ENCODE results near the gene CYP27C1.
A peak's percentile ranks its signal among the peaks of the same experiment; 100 is the strongest.

Gene CYP27C1

GRCh38 chr2:127149384-127149783 lies 70.7 kb downstream of the CYP27C1 start:
- peak; percentile 96 for DNase-seq (ENCODE audit: low read depth)
- TF ChIP-seq, protein P1, sequence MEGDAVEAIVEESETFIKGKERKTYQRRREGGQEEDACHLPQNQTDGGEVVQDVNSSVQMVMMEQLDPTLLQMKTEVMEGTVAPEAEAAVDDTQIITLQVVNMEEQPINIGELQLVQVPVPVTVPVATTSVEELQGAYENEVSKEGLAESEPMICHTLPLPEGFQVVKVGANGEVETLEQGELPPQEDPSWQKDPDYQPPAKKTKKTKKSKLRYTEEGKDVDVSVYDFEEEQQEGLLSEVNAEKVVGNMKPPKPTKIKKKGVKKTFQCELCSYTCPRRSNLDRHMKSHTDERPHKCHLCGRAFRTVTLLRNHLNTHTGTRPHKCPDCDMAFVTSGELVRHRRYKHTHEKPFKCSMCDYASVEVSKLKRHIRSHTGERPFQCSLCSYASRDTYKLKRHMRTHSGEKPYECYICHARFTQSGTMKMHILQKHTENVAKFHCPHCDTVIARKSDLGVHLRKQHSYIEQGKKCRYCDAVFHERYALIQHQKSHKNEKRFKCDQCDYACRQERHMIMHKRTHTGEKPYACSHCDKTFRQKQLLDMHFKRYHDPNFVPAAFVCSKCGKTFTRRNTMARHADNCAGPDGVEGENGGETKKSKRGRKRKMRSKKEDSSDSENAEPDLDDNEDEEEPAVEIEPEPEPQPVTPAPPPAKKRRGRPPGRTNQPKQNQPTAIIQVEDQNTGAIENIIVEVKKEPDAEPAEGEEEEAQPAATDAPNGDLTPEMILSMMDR (conservative IDR thresholded peaks at IDR 0.05; ENCODE audit: low read length), result no peak
- no peak overlapping the region for H3K4me3 ChIP-seq (ENCODE audit: low read length)

- peak; percentile 40 for DNase-seq (ENCODE audit: low read depth)
- TF ChIP-seq, protein P1 (conservative IDR thresholded peaks at IDR 0.05; ENCODE audit: low read length), result no peak
- no peak overlapping the region for H3K4me3 ChIP-seq (ENCODE audit: low read length)
Measured at GRCh38 chr2:127146820-127147502, 73.1 kb downstream of the CYP27C1 start.

DNA sequence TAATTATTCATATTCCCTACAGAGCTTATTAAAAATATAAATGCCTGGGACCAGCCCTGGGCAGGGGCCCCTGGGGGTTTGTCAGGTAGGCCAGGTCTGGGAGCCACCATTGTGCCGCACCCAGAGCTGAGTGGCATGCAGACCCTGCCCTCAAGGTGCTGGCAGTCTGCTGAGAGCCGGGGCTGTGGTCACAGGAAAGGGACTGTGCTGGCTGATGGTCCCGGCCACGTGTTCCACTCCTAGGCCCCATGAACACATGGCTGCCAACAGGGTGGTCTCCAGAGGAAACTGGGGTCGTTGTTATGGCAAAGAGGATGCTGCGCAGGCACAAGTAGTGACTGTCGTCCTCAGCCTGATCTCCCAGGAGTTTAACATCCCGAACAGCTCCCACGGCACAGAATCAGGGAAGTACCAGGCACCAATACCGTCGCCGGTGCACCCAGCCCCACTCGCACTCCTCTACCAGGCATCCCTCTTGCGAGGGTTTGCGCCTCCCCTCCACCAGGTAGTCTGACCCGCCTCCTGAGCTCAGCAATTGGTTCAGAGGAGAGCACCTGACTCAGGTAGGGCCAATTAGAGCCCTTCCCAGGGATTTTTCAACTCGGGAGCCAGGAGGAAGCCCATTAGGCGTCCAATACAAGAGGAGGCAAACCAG lies 73.9 kb downstream of the CYP27C1 start:
- TF ChIP-seq, protein P1 (conservative IDR thresholded peaks at IDR 0.05; ENCODE audit: low read length), result no peak
- no peak for DNase-seq (ENCODE audit: low read depth)
- H3K4me3 ChIP-seq (ENCODE audit: low read length), result no peak overlapping the region

- TF ChIP-seq, protein P1 (conservative IDR thresholded peaks at IDR 0.05; ENCODE audit: low read length), result no peak
- H3K4me3 ChIP-seq (ENCODE audit: low read length), result no peak overlapping the region
- DNase-seq (ENCODE audit: low read depth), result peak; percentile 66
Measured at GRCh38 chr2:127145280-127145895, 74.7 kb downstream of the CYP27C1 start.

- TF ChIP-seq, protein P1 (conservative IDR thresholded peaks at IDR 0.05; ENCODE audit: low read length), result peak; percentile 37
- no peak overlapping the region for H3K4me3 ChIP-seq (ENCODE audit: low read length)
- peak; percentile 62 for DNase-seq (ENCODE audit: low read depth)
Measured at GRCh38 chr2:127143841-127144782, 76.0 kb downstream of the CYP27C1 start.

- peak; percentile 21 for DNase-seq (ENCODE audit: low read depth)
Measured at GRCh38 chr2:127142663-127143630, 77.2 kb downstream of the CYP27C1 start.

More at GRCh38 chr2:127142663-127143630, 77.2 kb downstream of the CYP27C1 start:
- H3K4me3 ChIP-seq (ENCODE audit: low read length), result no peak overlapping the region
- TF ChIP-seq, protein P1 (conservative IDR thresholded peaks at IDR 0.05; ENCODE audit: low read length), result peak; percentile 36
